ENCODE data around the gene LRRC3C. TPM values are rescaled to one million over a fixed set of nuclear protein-coding genes. Genes with fewer than 3 reads are reported as not detected.
A peak's percentile ranks its signal among the peaks of the same experiment; 100 is the strongest.

The LRRC3C gene
- total RNA-seq, 1 donor from 2014 or later = not detected

- Mint-ChIP-seq H3K9me3 (ENCODE audit: unreplicated experiment) (no peaks in the 10 kb centered on the region), H3K4me3 (ENCODE audit: unreplicated experiment) (no peak overlapping the region), H3K4me1 (ENCODE audit: low read depth, unreplicated experiment) (peaks cover 4% of the 10 kb centered on the region), H3K27me3 (ENCODE audit: unreplicated experiment) (peaks cover 13% of the 10 kb centered on the region), H3K27ac (ENCODE audit: unreplicated experiment) (no peak overlapping the region), H3K36me3 (ENCODE audit: unreplicated experiment) (no peaks in the 10 kb centered on the region)
- no peak for TF ChIP-seq CTCF (IDR thresholded peaks at IDR 0.05; ENCODE audit: partially characterized antibody, unreplicated experiment)
- DNase-seq = no peak
Measured at GRCh38 chr17:39974433-39974832, 46.9 kb downstream of the LRRC3C start.

GRCh38 chr17:39975801-39976200 is 48.3 kb downstream of the LRRC3C start:
- H3K4me3 Mint-ChIP-seq (ENCODE audit: unreplicated experiment) = no peak overlapping the region
- peaks cover 9% of the 10 kb centered on the region for H3K27me3 Mint-ChIP-seq (ENCODE audit: unreplicated experiment)
- no peaks in the 10 kb centered on the region for H3K36me3 Mint-ChIP-seq (ENCODE audit: unreplicated experiment)
- no peak for DNase-seq
- peaks cover 2% of the 10 kb centered on the region for H3K9me3 Mint-ChIP-seq (ENCODE audit: unreplicated experiment)
- no peak for TF ChIP-seq CTCF (IDR thresholded peaks at IDR 0.05; ENCODE audit: partially characterized antibody, unreplicated experiment)
- peaks cover 4% of the 10 kb centered on the region for H3K4me1 Mint-ChIP-seq (ENCODE audit: low read depth, unreplicated experiment)
- no peak overlapping the region for H3K27ac Mint-ChIP-seq (ENCODE audit: unreplicated experiment)

GRCh38 chr17:39979016-39979670 is 51.6 kb downstream of the LRRC3C start:
- DNase-seq = no peak

GRCh38 chr17:39979893-39980350 is 52.4 kb downstream of the LRRC3C start:
- Mint-ChIP-seq H3K4me1 (ENCODE audit: low read depth, unreplicated experiment) (peaks cover 12% of the 10 kb centered on the region), H3K27me3 (ENCODE audit: unreplicated experiment) (peaks cover 11% of the 10 kb centered on the region), H3K36me3 (ENCODE audit: unreplicated experiment) (no peaks in the 10 kb centered on the region), H3K27ac (ENCODE audit: unreplicated experiment) (peak overlapping the region; percentile 89), H3K4me3 (ENCODE audit: unreplicated experiment) (peak overlapping the region; percentile 94), H3K9me3 (ENCODE audit: unreplicated experiment) (peaks cover 2% of the 10 kb centered on the region)
- TF ChIP-seq CTCF (IDR thresholded peaks at IDR 0.05; ENCODE audit: partially characterized antibody, unreplicated experiment) = no peak
- DNase-seq = peak; percentile 29

More at GRCh38 chr17:39979016-39979670, 51.6 kb downstream of the LRRC3C start:
- no peak for TF ChIP-seq CTCF (IDR thresholded peaks at IDR 0.05; ENCODE audit: partially characterized antibody, unreplicated experiment)
- peaks cover 12% of the 10 kb centered on the region for H3K4me1 Mint-ChIP-seq (ENCODE audit: low read depth, unreplicated experiment)
- H3K9me3 Mint-ChIP-seq (ENCODE audit: unreplicated experiment) = peaks cover 2% of the 10 kb centered on the region
- no peak overlapping the region for H3K27ac Mint-ChIP-seq (ENCODE audit: unreplicated experiment)
- H3K36me3 Mint-ChIP-seq (ENCODE audit: unreplicated experiment) = no peaks in the 10 kb centered on the region
- peak overlapping the region; percentile 94 for H3K4me3 Mint-ChIP-seq (ENCODE audit: unreplicated experiment)
- H3K27me3 Mint-ChIP-seq (ENCODE audit: unreplicated experiment) = peaks cover 11% of the 10 kb centered on the region
